ENCODE data around the gene SORT1.

Gene SORT1

DNA sequence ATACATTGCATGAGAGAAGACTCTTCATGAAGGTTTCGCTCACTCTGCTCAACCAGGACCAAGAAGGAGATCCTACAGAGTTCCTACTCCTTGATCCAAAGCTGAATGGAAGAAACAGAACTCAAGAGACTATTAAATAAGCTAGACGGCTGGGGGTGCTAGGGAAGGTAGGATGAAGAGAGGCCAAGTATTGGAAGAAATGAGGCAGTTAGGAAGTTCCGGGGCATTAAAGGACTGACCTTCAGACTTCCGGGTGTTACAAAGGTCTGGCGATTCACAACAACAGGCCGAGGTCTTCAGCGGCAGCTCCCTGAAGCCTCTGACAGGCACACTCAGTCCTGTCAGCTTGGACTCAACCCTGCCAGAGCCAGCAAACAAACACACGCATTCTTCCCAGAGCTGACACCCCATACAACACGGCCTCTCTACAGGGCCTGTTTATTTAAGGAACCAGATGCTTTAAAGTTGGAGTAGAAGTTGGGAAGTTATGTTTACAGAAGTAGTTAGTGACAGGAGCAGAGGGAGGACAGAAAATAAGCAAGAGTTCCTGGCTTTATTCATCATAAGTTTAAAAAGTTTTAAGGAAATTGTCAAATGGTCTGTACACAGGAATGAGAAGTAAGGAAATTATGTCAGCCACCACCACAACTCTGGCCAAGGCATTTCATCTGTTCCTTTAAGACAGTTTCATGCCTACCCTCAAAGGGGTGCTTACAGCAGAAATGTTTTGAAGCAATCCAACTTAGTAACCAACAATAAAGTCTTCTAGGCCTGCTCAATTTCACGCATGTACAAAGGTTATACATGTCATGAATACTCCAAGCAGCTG, 4.7 kb downstream of the SORT1 start:
- Mint-ChIP-seq H3K9me3 (no peaks in the 10 kb centered on the region), H3K4me3 (peak overlapping the region; percentile 81), H3K27ac (peak overlapping the region; percentile 93), H3K36me3 (ENCODE audit: low read depth) (peaks cover 9% of the 10 kb centered on the region), H3K4me1 (ENCODE audit: low read depth) (peaks cover 89% of the 10 kb centered on the region), H3K27me3 (no peaks in the 10 kb centered on the region)
- intact Hi-C loops (cut with micrococcal nuclease): loop anchor here (2.0 to 10.0 kb wide), 2 partner anchors 32 to 48 kb away; no protein-coding TSS in a partner anchor

GRCh38 chr1:109392037-109392787, 5.5 kb downstream of the SORT1 start:
- peaks cover 96% of the 10 kb centered on the region for H3K4me1 Mint-ChIP-seq (ENCODE audit: low read depth)
- no peaks in the 10 kb centered on the region for H3K9me3 Mint-ChIP-seq
- intact Hi-C loops (cut with micrococcal nuclease): loop anchor here (2.0 to 10.0 kb wide), 2 partner anchors 31 to 47 kb away; no protein-coding TSS in a partner anchor
- peak overlapping the region; percentile 93 for H3K27ac Mint-ChIP-seq
- peak overlapping the region; percentile 81 for H3K4me3 Mint-ChIP-seq
- H3K27me3 Mint-ChIP-seq: no peaks in the 10 kb centered on the region
- peaks cover 6% of the 10 kb centered on the region for H3K36me3 Mint-ChIP-seq (ENCODE audit: low read depth)

DNA sequence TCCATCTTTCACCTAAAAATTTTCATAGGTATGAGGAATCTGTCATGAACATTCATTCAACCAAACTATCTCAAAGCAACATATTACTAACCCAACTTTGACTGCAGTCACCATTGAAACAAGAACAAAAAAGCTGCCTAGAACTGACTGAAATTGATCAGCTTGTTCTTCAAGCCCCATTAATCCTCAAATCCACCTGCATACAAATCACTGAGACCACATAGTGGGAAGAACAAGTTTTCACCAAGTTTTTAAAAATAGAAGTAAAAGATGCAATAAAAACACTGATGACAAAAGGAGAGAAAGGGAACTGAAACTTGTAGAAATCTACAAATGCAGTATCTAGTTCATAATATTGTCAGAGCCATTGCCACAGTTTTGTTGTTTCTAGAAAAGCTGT, 6.1 kb downstream of the SORT1 start:
- no peaks in the 10 kb centered on the region for H3K27me3 Mint-ChIP-seq
- H3K9me3 Mint-ChIP-seq: no peaks in the 10 kb centered on the region
- H3K4me3 Mint-ChIP-seq: peak overlapping the region; percentile 81
- peaks cover 93% of the 10 kb centered on the region for H3K4me1 Mint-ChIP-seq (ENCODE audit: low read depth)
- H3K27ac Mint-ChIP-seq: peak overlapping the region; percentile 93
- H3K36me3 Mint-ChIP-seq (ENCODE audit: low read depth): peaks cover 6% of the 10 kb centered on the region
- intact Hi-C loops (cut with micrococcal nuclease): loop anchor here (2.0 to 10.0 kb wide), 3 partner anchors 19 to 47 kb away; no protein-coding TSS in a partner anchor

GRCh38 chr1:109391157-109391556, 6.6 kb downstream of the SORT1 start:
- peak overlapping the region; percentile 81 for H3K4me3 Mint-ChIP-seq
- H3K36me3 Mint-ChIP-seq (ENCODE audit: low read depth): peaks cover 6% of the 10 kb centered on the region
- intact Hi-C loops (cut with micrococcal nuclease): loop anchor here (2.0 to 10.0 kb wide), 2 partner anchors 18 to 46 kb away; no protein-coding TSS in a partner anchor
- no peaks in the 10 kb centered on the region for H3K27me3 Mint-ChIP-seq
- peaks cover 93% of the 10 kb centered on the region for H3K4me1 Mint-ChIP-seq (ENCODE audit: low read depth)
- H3K9me3 Mint-ChIP-seq: no peaks in the 10 kb centered on the region
- peak overlapping the region; percentile 93 for H3K27ac Mint-ChIP-seq

DNA sequence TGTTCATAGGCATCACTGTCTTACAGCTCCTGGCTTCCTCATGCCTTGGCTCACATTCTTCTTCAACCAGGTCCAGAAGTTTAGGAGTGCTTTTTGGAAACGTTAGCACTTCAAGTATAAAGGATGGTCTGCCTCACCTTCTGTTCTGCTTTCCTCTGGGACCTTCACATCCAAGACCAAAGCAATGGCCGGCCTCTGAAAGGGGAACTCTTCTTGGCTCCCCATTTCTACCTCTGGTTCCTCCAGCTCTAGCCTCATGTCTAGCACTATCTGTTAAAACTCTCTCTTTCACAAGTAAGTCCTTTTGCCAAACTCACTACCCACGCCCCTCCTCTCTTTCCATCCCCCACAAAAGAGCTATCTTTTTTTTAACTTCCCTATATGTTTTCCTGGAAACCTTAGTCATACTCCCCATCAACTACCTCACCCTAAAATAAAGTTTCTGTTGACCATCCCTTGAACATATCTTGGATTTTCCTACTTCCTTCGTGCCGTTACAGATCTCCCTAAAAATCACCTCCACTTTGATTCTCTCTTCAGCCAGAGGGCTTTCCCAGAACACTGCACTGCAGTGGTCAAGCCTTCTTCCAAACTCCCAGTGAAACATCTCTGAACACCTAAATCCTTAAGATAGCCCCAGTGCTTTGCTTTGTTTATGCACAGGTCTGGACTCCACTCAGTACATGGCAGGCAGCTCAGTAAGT, 7.9 kb downstream of the SORT1 start:
- Mint-ChIP-seq H3K36me3 (ENCODE audit: low read depth) (peaks cover 6% of the 10 kb centered on the region), H3K4me3 (peak overlapping the region; percentile 67), H3K27ac (peak overlapping the region; percentile 93), H3K9me3 (no peaks in the 10 kb centered on the region), H3K27me3 (no peaks in the 10 kb centered on the region), H3K4me1 (ENCODE audit: low read depth) (peaks cover 92% of the 10 kb centered on the region)
- intact Hi-C loops (cut with micrococcal nuclease): loop anchor here (2.0 to 10.0 kb wide), 2 partner anchors 17 to 45 kb away; no protein-coding TSS in a partner anchor

GRCh38 chr1:109388884-109389637, 8.7 kb downstream of the SORT1 start:
- peaks cover 6% of the 10 kb centered on the region for H3K36me3 Mint-ChIP-seq (ENCODE audit: low read depth)
- peaks cover 92% of the 10 kb centered on the region for H3K4me1 Mint-ChIP-seq (ENCODE audit: low read depth)
- H3K27ac Mint-ChIP-seq: peak overlapping the region; percentile 93
- peak overlapping the region; percentile 67 for H3K4me3 Mint-ChIP-seq
- intact Hi-C loops (cut with micrococcal nuclease): no loop called here
- no peaks in the 10 kb centered on the region for H3K9me3 Mint-ChIP-seq
- H3K27me3 Mint-ChIP-seq: no peaks in the 10 kb centered on the region

GRCh38 chr1:109388208-109388711, 9.5 kb downstream of the SORT1 start:
- H3K27ac Mint-ChIP-seq: peak overlapping the region; percentile 93
- H3K4me1 Mint-ChIP-seq (ENCODE audit: low read depth): peaks cover 92% of the 10 kb centered on the region
- H3K36me3 Mint-ChIP-seq (ENCODE audit: low read depth): peaks cover 6% of the 10 kb centered on the region
- intact Hi-C loops (cut with micrococcal nuclease): no loop called here
- no peaks in the 10 kb centered on the region for H3K9me3 Mint-ChIP-seq
- H3K4me3 Mint-ChIP-seq: no peak overlapping the region
- no peaks in the 10 kb centered on the region for H3K27me3 Mint-ChIP-seq

- no peaks in the 10 kb centered on the region for H3K36me3 Mint-ChIP-seq (ENCODE audit: low read depth)
- H3K9me3 Mint-ChIP-seq: no peaks in the 10 kb centered on the region
- H3K4me3 Mint-ChIP-seq: no peak overlapping the region
- intact Hi-C loops (cut with micrococcal nuclease): no loop called here
- no peaks in the 10 kb centered on the region for H3K27me3 Mint-ChIP-seq
- peaks cover 79% of the 10 kb centered on the region for H3K4me1 Mint-ChIP-seq (ENCODE audit: low read depth)
- no peak overlapping the region for H3K27ac Mint-ChIP-seq
Observed at GRCh38 chr1:109386054-109386717, 11.5 kb downstream of the SORT1 start.

DNA sequence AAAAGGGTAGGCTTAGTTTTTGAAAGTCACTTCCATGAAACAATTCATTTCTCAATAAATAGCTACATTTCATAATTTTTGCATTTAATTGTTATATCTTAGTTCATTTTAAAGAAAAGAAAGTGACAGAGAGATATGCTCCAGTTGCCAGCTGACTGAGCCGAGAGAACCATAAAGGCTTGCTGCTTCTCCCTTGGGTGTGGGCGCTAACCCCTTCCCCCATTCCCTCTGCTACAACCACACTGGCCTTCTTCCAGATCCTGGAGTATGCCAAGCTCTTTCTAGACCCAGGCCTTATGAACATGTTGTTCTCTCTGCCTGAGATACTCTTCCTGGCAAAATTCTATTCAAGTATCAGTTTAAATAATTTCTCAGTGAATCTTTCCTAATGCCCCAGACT, 12.3 kb downstream of the SORT1 start:
- Mint-ChIP-seq H3K36me3 (ENCODE audit: low read depth) (peaks cover 3% of the 10 kb centered on the region), H3K27me3 (no peaks in the 10 kb centered on the region), H3K9me3 (no peaks in the 10 kb centered on the region), H3K4me1 (ENCODE audit: low read depth) (peaks cover 72% of the 10 kb centered on the region), H3K27ac (no peak overlapping the region), H3K4me3 (no peak overlapping the region)
- intact Hi-C loops (cut with micrococcal nuclease): no loop called here

GRCh38 chr1:109383854-109384253, 13.9 kb downstream of the SORT1 start:
- H3K27me3 Mint-ChIP-seq: no peaks in the 10 kb centered on the region
- H3K9me3 Mint-ChIP-seq: no peaks in the 10 kb centered on the region
- peak overlapping the region; percentile 66 for H3K27ac Mint-ChIP-seq
- H3K4me1 Mint-ChIP-seq (ENCODE audit: low read depth): peaks cover 56% of the 10 kb centered on the region
- H3K36me3 Mint-ChIP-seq (ENCODE audit: low read depth): peaks cover 9% of the 10 kb centered on the region
- H3K4me3 Mint-ChIP-seq: no peak overlapping the region
- intact Hi-C loops (cut with micrococcal nuclease): no loop called here

DNA sequence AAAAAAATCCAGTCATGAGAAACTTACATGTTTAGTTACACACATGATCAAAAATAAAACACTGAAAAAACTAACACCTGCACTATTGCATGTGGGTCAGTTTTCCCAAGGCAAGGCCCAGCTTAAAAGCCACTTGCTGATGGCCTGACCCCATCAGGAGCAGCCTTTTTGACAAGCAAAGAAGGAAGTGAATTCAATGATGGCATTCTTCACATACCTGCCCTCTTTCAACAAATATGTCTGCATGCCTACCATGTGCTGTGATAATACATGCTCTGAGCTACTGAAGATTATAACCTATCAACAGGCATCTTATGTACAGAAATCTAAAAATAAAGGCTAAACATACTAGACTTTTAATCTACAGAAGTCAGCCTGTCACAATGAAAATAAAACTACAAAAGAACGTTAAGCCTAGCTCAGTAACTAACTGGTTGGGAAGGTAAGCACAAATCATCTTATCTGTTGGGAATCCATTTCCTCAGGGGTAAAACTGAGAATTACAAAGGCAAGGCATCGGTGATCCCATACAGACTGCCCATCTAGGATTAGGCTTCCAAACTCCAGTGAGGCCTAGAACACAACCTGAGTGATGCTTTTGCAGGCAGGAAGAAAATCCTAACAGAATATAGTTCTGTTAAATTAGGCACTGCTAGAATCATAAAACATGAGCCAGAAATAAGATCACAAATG, 14.5 kb downstream of the SORT1 start:
- Mint-ChIP-seq H3K4me3 (no peak overlapping the region), H3K4me1 (ENCODE audit: low read depth) (peaks cover 52% of the 10 kb centered on the region), H3K9me3 (no peaks in the 10 kb centered on the region), H3K27me3 (no peaks in the 10 kb centered on the region), H3K27ac (no peak overlapping the region), H3K36me3 (ENCODE audit: low read depth) (peaks cover 9% of the 10 kb centered on the region)
- intact Hi-C loops (cut with micrococcal nuclease): no loop called here

- no peaks in the 10 kb centered on the region for H3K27me3 Mint-ChIP-seq
- H3K9me3 Mint-ChIP-seq: no peaks in the 10 kb centered on the region
- intact Hi-C loops (cut with micrococcal nuclease): no loop called here
- H3K4me3 Mint-ChIP-seq: no peak overlapping the region
- H3K4me1 Mint-ChIP-seq (ENCODE audit: low read depth): peaks cover 42% of the 10 kb centered on the region
- H3K27ac Mint-ChIP-seq: no peak overlapping the region
- peaks cover 9% of the 10 kb centered on the region for H3K36me3 Mint-ChIP-seq (ENCODE audit: low read depth)
Observed at GRCh38 chr1:109381573-109381972, 16.1 kb downstream of the SORT1 start.
